Endometrial microvascular endothelial cells (primary cell): Measurements from ENCODE around the gene MTX2. TPM values are rescaled to one million over a fixed set of nuclear protein-coding genes. Genes with fewer than 3 reads are reported as not detected.

ENCODE experiments used
- in situ Hi-C: cut with HindIII; loops from 2 replicates; pipeline ENCODE4 v1.10.0; 2017; ENCODE audit warnings: low sequenced_read_pairs, low pct_unique_long_range_greater_than_20kb; ENCODE audit errors: inconsistent ontology term
- total RNA-seq: library from RNA; depleted of rRNA; stranded (reverse); fragments of >200 nt; gene quantifications from one replicate; pipeline ENCODE4 v1.2.3, GENCODE V29; 2015; ENCODE audit errors: inconsistent ontology term

The MTX2 gene
- 47.8 TPM for total RNA-seq

DNA sequence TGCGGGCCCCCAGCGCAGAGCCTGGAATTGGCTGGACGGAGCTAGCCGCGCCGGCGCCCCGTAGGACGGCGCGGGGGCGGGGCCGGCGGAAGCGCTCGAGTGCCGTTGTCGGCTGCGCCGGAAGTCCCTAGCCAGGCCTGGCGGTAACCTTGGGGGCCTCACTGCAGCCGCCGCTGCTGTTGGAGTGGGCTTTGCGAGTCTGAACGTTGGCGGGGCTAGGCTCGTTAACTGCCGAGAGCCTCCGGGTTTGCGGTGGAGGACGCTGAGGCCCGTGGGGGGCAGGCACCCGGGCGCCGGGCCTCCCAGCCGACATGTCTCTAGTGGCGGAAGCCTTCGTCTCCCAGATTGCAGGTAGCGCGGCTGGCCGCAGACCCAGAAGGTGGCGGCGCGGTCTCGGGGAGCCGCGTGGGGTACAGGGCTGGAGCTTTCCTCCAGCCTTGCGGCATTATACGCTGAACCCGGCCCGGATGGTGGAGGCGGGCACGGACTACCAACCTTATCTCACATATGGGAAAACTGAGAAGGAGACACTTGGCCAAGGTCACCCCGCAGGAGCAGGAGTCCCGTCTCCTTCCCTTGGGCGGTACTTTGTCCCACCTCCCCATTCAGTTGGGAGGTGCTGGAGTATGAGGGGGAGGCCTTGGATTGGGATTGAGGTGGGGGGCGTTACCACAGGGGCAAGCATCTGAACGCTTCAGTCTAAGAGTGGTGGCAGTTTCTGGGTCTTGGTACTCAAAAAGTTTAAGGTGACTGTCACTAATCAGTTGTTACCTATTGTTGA lies at the start of gene MTX2:
Gene MTX2 (plus strand): TSS at position 124 of the 781 bp plus-strand sequence. CDS start 188 bp downstream, at position 312.
- in situ Hi-C loops = no loop called here

DNA sequence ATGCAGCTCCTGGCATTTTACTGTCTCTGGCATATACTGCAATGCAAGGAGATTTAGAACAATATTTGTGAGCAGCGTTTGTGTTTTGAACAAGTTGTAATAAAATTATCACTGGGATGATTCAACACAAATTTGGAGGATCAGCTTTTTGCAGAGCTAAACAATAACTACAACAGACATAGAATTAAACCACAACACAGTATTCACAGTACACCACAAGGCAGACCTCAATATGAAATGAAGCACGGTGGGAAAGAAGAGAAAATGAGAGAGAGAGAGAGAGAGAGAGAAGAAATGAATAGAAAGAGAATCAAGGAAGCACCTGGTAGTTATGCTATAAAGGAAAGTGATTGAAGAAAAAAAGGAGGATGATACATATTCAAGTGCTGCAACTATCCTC lies 41.4 kb upstream of the MTX2 start:
- in situ Hi-C loops = no loop called here

DNA sequence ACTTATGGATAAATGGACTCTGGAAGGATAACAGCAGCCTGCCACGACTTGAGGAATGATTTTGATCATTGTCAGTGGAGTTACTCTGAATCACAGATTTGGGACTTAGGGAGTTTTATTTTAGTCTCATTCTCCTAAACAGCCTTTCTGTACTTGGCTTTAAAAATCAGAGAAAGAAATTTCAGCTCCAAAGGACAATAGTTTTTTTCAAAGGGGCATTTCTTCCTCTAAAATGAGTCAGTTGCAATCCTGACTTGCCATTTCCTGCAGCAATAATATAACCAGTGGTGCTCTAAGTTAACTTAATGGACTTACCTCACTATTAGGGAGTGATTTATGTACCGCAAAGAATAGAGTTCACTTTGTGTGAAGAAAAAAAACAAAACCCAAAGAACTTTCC lies 35.1 kb upstream of the MTX2 start:
- in situ Hi-C loops = no loop called here

DNA sequence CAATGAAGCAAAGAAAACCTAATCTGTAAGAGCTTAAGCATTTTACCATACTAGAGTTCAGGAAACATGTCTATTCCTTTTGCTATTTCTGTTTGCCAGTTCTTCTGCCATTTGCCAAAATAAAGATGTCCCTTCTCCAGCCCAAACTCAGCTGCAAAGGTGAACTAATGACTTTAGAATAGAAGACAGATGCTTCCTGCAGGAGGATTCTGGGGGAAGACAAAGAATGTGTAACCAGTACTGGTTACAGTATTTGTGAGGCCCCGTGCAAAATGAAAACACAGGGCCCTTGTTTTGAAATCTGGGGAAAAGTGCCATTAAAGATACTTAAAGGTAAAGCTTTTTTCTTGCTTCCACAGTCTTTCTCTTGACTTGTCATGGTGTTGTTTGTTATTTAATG lies 34.3 kb upstream of the MTX2 start:
- in situ Hi-C loops = no loop called here

DNA sequence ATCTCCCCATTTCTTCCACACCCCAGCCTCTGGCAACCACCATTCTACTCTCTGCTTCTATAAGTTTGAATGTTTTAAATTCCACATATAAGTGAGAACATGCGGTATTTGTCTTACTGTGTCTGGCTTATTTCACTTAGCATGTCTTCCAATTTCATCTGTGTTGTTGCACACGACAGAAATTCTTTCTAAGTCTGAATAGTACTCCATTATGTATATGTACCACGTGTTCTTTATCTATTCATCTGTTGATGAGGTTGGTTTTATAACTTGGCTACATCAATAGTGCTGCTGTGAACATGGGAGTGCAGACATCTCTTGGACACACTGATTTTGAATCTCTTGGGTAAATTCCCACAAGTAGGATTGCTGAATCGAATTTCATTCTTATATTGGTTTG lies 31.8 kb upstream of the MTX2 start:
- in situ Hi-C loops = no loop called here

DNA sequence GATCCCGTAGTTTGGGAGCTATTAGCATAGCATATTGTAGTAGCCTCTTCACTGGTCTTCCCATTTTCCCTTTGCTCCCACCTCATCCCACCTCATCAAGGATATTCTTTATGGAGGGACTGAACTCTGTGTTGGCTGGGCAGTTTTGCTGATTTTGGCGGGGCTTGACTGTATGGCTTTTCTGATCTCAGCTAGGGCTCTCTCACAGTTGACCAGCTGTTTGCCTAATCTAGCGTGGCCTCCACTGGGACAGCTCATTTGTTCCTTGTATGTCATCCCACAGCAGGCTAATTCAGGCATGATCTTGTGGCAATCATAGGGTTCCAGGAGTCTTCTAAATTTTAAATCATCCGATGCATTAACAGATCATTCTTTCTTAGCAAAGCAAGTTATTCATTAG lies 30.2 kb upstream of the MTX2 start:
- in situ Hi-C loops = no loop called here

DNA sequence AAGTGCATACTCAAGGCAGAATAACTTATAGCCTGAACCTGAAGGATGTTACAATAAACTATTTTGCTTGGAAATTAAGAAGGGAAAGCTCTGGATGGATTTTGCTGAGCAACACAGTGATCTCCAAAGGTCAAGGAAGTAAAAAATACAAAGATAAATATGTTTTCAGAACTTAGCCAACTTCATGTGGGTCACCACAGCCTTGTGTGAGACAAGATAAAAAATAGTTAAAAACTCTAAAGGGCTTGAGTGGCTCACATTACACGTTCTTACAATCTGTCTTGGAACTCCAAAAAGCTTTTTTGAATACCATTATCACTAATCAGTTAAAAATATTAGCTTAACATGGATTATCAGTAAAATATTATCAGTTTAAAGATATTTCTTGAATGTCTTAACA lies 28.9 kb upstream of the MTX2 start:
- in situ Hi-C loops = no loop called here

DNA sequence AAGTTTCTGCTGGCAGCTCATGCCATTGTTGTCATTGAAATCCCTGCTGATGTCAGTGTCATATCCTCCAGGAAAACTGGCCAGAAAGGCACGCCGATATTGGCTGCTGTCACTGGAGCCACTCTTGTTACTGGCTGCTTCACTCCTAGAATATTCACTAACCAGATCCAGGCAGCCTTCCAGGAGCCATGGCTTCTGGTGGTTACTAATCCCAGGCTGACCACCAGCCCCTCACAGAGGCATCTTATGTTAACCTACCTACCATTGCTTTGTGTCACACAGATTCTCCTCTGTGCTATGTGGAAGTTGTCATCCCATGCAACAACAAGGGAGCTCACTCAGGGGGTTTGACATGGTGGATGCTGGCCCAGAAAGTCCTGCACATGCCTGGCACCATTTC lies 27.0 kb upstream of the MTX2 start:
- in situ Hi-C loops = no loop called here

DNA sequence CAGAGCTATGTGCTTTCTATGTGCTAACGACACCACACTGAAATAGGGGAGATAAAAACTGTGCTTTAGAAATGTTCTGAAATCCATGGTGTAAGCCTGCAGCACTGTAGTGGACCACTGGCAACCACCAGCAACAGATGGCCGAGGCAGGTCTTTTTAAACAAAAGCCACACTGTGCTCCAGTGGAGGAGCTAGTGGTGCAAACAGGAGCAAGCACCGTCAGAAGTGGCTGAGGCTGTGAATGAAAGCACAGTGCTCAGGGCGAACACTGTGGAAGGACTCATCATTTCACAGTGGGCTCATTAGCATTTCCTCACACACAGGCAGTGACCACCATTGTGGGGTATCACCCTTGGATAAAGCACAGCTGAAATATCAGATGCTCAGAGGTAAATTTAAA lies 22.9 kb upstream of the MTX2 start:
- in situ Hi-C loops = no loop called here

DNA sequence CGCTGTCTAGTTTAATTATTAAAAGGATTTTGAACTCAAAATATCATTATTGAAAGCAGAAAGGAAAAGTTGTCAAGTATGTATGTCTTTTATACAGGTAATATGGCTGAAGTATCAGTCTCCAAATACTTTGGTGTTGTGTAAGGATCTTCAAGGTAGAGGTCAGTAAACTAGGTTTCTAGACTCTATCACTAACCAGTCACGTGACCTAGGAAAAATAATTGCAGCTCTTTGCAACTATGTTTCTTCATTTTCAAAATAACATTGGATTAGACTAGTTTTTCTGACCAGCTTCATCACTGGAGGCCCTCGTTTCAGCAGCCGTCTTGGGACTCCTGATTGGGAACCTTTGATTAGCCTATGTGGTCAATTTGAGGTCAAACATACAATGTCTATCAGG lies 21.4 kb upstream of the MTX2 start:
- in situ Hi-C loops = no loop called here

DNA sequence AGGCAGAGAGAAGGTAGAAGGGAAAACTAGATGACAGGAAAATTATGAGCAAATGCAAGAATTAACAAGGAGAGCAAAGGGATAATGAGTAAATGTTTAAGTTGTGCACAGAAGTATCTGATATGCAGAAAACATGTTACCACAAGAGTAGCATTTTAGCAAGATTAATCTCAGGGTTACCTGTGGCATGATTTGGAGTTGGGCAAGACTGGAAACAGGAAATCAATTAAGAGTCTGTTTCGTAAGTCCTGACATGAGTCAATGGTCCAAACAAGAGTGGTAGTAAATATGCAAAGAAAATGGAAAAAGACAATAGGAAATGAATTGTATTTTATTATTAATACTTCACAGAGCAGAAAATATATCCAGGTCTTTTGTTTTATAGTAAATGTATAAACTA lies 17.3 kb upstream of the MTX2 start:
- in situ Hi-C loops = no loop called here

DNA sequence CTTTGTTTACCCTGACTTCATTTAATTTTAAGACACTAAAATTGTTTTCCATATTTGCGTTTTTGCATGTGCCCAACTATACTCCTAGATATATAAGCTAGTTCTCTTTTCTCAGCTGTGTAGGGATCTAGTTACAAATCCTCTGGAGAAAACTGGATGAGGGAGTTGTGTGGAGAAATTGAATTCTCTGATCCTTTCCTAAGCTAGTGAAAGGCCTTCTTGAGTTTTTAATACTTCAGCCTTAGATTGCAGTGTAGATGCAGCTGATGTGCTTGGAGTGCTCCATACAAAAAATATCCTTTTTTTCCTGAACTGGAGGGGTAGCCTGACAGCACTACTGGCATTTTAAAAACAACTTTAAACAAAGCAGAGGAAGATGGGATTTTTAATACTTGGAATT lies 8.6 kb upstream of the MTX2 start:
- in situ Hi-C loops = no loop called here

DNA sequence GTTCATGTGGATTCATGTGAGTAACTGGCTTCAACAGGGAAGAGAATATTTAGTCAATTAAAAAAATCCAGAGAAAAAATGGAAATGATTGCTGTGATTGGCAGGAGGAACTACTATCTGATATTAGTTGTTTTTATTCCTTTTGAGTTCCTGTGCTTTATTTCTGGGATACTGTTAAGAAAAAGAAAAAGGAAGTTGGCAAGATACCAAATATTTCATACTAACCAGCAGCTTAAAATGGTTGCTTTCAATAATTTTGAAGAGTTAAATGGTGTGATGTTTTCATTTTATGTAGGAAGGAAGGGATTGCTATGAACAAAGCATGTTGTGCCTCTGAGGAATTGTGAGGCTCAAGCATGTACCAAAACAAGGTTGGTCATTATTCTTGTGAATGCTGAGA lies 8.1 kb upstream of the MTX2 start:
- in situ Hi-C loops = no loop called here

DNA sequence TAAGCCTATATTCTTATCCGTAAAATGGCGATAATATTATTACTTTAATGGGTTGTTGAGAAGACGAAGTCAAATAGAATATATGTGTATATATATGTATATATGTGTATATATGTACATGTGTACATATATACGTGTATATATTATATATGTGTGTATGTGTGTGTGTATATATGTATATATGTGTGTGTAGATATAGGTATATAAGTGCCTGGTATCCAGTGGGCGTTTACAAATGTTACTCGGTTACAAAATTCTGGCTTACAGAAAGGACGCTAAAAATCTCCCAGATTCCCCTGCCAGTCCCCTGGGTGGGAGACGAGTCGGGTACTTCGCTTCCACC lies 295 bp upstream of the MTX2 start:
- in situ Hi-C loops = no loop called here

DNA sequence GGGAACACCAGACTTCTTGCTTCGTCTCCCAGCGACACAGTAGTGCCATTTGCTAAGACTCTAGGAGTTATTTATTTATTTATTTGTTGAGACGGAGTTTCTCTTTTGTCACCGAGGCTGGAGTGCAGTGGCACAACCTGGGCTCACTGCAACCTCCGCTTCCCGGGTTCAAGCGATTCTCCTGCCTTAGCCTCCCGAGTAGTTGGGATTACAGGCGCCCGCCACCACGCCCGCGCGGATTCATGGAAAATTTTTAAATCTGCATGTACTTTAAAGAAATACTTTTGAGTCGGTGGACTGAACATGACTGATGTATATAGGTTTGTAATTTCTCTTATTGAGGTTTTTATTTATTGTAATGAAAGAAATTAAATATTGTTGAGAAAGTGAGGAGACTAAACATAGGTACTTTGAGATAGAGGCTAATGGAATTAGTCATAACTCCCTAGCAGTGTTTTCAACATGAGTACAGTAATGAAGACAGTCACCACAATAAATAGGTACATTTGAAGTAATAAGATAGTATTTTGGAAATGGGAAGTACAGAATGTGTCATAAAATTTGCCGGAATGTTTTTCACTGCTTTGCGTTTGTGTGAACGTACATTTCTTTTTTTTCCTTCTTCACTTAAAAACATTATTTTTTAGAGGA lies 983 bp downstream of the MTX2 start:
- in situ Hi-C loops = no loop called here

DNA sequence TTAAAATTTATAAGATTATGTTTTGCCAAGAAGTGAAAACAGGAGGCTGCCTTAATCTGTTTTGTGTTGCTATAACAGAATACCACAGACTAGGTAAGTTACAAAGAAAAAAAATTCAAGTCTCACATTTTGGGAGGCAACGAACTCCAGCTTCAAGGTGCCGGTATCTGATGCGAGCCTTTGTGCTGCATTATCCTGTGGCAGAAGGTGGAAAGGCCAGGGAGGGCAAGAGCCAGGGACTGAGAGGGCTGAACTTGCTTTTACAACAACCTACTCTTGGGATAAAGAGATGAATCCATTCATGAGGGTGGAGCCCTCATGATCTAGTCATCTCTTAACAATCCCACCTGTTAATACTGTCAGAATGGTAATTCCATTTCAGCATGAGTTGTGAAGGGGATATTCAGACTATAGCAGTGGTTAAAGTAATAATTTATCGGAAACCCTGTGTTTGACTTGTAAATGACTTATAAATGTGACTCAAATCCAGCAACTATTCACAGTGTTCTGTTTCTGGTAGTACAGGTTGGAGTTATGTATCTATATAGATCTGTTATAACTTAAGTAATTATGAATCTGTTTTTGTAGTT lies 3.7 kb downstream of the MTX2 start:
- in situ Hi-C loops = no loop called here

DNA sequence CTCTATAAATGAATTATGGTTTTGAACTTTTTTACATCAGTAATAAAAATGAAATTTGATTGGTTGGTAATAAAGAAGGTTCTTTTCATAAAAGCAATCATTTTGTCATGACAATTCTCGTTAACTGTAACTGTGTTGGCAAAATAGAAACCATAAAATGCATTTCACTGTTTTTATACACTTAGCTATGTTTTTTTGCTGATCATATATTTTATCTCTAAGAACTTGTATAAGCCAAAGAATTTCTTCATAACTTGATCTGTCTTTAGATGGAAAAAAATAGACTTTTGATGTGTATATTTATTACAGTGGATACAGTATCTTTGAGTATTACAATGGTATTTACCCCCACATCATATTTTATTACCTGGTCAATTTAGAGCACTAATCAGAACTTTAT lies 9.7 kb downstream of the MTX2 start:
- in situ Hi-C loops = no loop called here

DNA sequence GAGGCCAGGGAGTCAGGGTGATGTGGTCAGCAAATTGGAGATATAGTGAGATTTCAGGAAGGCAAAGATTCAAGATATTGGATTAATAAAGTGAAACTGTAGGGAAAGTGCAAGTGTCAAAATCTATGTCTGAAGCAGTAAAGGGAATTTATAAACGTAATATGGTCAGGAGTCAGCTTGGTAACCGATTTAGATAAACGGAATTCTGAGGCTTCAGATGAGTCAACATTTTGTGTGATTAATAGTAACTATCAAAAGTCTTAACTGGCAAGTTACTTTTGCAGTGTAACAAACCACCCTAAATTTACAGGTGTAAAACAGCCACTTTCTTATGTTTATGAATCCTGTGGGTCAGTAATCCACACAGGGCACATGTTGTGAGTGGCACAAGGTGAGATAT lies 10.9 kb downstream of the MTX2 start:
- in situ Hi-C loops = no loop called here

DNA sequence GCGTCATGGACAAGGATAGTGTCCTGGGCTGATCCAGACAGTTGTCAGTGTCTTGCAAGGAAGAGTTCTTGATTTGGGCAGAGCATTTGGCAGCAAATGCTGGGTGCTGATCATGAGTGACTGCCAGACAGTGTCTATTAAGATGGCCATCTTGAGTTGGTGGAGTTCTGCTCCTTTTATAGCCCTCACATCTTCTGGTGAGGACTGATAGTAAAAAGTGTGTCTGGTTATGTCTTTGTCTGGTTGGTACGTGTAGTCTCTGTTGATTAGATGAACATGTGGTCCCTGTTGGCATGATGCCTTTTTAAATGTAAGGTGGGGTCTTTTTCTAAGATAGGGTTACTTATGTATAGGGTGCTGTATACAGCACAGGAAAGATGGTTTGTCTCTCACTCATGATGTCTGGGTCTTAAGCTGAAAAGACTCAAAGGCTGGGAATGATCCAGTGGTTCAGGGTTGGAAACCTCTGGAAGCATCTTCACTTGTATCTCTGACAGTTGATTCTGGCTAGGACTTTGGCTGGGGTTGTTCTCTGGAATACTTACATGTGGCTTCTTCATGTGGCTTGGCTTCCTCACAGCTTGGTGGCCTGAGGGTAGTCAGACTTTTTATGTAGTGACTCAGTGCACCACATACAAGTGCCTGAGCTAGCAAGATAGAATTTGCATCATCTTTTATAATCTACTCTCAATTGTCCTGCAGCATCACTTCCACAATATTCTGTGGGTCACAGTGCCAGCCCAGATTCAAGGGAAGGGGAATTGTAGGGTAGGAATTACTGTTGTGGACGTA lies 11.8 kb downstream of the MTX2 start:
- in situ Hi-C loops = no loop called here
